Right atrium auricular region (tissue), 2 donors: ENCODE results near the gene SPATA7. TPM values are rescaled to one million over a fixed set of nuclear protein-coding genes. Genes with fewer than 3 reads are reported as not detected.

Source experiments
- DNase-seq: peaks from one replicate; pipeline ENCODE4 v3.0.0-alpha.2; 2019; ENCODE audit warnings: low spot score
- H3K27ac ChIP-seq, 2 donors: fragments of 200-600 bp; sonication (generic); 1 replicate in 1 of 2; 2 replicates in 1 of 2; pipeline ENCODE4 v1.5.1; 2016 to 2019
- H3K27me3 ChIP-seq, 2 donors: fragments of 200-600 bp; sonication (generic); one replicate each; pipeline versions ENCODE4 v1.5.1 to v1.6.0; 2017 to 2019
- H3K36me3 ChIP-seq: fragments of 200-600 bp; sonication (generic); one replicate; pipeline ENCODE4 v1.5.1; 2016
- H3K4me1 ChIP-seq, 2 donors: fragments of 200-600 bp; sonication (generic); one replicate each; pipeline versions ENCODE4 v1.5.1 to v1.6.0; 2017 to 2019
- H3K4me3 ChIP-seq, 2 donors: fragments of 200-600 bp; sonication (generic); 1 replicate in 1 of 2; 2 replicates in 1 of 2; pipeline ENCODE4 v1.5.1; 2017 to 2019; ENCODE audit warnings: mild to moderate bottlenecking in 1 of 2, moderate library complexity in 1 of 2
- H3K9me3 ChIP-seq, 2 donors: fragments of 200-600 bp; sonication (generic); one replicate each; pipeline ENCODE4 v1.5.1; 2019
- total RNA-seq, 2 donors: library from RNA; depleted of rRNA; stranded (reverse); fragments of >200 nt; gene quantifications; one replicate each; pipeline ENCODE4 v1.1.0, GENCODE V29; 2016
- TF ChIP-seq, protein P1 (sequence below), 2 donors: fragments of 200-600 bp; sonication (generic); IDR thresholded peaks; one replicate each; pipeline ENCODE4 v1.5.1; 2019; ENCODE audit warnings: antibody characterized with exemption in 2 of 2

The SPATA7 gene
- total RNA-seq, 2 donors from 2014 or later, result 22.7 to 23.9 TPM

DNA sequence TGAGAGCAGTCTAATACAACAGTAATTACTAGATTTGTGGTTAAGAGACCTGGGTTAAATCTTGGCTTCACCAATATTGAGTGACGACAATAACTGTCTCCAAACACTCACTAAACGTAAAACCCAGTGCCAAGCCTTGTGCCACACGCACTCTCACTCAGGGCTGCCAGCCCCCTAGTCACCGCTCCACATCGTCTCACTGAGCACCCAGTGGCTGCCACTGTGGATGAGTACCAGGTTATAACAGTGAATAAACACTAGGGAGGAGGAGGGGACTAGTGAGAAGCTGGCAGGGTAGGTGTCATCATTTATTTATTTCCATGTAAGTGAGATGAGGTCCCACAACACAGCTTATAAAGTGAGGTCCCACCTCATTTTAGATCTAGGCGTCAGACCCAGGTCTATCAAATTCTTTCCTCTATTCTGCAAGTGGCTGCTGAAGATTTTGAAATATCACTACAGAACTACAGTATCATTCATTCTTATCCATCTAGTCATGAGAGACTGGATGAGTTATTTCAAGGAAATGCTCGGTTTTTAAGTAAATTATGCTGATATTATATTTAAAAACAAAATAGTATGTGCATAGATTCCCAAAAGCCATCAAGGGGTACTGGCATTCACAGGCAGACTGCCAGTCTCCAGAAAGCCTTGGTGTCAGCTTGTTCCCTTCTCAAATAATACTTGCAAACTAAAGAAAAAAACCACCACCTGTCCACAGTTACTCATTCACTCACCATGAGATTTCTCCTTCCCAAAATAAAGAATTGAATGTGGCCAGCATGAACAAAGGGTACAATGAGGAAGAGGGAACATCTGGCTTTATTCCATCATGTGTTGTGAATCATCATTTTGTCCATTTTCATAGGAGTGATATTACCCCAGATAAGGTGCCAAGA is 85.3 kb downstream of the SPATA7 start:
- DNase-seq, result no peak
- Histone ChIP-seq H3K4me3 (no peak overlapping the region), H3K9me3 (no peaks in the 10 kb centered on the region), H3K4me1 (no peaks in the 10 kb centered on the region), H3K36me3 (peaks cover 50% of the 10 kb centered on the region), H3K27ac (no peak overlapping the region), H3K27me3 (no peaks in the 10 kb centered on the region)
- TF ChIP-seq, protein P1, sequence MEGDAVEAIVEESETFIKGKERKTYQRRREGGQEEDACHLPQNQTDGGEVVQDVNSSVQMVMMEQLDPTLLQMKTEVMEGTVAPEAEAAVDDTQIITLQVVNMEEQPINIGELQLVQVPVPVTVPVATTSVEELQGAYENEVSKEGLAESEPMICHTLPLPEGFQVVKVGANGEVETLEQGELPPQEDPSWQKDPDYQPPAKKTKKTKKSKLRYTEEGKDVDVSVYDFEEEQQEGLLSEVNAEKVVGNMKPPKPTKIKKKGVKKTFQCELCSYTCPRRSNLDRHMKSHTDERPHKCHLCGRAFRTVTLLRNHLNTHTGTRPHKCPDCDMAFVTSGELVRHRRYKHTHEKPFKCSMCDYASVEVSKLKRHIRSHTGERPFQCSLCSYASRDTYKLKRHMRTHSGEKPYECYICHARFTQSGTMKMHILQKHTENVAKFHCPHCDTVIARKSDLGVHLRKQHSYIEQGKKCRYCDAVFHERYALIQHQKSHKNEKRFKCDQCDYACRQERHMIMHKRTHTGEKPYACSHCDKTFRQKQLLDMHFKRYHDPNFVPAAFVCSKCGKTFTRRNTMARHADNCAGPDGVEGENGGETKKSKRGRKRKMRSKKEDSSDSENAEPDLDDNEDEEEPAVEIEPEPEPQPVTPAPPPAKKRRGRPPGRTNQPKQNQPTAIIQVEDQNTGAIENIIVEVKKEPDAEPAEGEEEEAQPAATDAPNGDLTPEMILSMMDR (IDR thresholded peaks at IDR 0.05), result no peak

DNA sequence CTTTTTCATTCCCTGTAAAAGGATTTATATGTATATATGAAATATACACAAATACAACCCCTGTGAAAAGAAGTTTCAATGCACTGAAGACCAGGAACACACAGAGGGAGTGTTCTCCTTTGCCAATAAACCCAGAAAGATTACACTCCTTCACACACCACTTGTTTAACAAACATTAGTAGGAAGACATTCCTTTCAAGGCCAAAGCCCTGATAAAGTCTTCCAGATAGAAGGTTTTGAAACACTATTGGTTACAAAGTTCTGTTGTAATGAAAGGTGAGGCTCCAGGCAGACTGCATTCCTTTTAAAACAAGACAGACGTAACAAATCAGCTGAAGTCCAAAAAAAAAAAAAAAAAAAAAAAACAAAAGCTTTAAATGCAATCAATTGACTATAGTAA is 88.3 kb downstream of the SPATA7 start:
- H3K9me3 ChIP-seq, result no peaks in the 10 kb centered on the region
- H3K4me3 ChIP-seq, result no peak overlapping the region
- peaks cover 58% of the 10 kb centered on the region for H3K36me3 ChIP-seq
- no peak for DNase-seq
- TF ChIP-seq, protein P1 (IDR thresholded peaks at IDR 0.05), result no peak
- no peaks in the 10 kb centered on the region for H3K27me3 ChIP-seq
- H3K27ac ChIP-seq, result no peak overlapping the region
- peaks cover 0 to 8% of the 10 kb centered on the region in 2 donors for H3K4me1 ChIP-seq

DNA sequence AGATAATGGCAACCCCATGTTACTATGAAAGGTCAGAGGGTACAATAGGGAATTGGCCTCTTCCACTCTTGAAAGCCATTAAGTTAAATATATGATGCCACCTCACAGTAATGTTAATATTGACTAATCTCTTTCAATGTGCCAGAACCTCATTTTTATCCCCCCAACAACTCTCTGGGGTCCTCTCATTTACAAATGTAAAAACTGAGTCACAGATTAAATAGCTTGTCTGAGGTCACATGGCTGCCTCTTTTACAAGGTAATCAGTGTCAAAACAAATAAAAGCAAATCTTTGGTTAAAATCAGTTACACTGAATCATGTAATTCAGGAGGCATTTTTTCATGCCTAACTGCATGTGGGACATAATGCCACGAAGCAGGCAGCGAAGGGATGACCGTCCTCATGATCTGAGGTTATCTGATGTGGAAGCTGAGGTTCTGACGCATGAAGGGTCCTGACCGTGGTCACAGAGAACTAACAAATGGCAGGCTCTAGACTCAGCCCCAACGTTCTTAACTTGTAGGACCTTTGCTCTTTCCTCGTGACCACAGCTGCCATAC is 90.8 kb downstream of the SPATA7 start:
- Histone ChIP-seq H3K9me3 (no peaks in the 10 kb centered on the region), H3K4me3 (no peak overlapping the region), H3K27me3 (no peaks in the 10 kb centered on the region), H3K36me3 (peaks cover 66% of the 10 kb centered on the region), H3K27ac (peak overlapping the region; percentile 32 to 50), H3K4me1 (peaks cover 0 to 18% of the 10 kb centered on the region in 2 donors)
- no peak for DNase-seq
- TF ChIP-seq, protein P1 (IDR thresholded peaks at IDR 0.05), result no peak

DNA sequence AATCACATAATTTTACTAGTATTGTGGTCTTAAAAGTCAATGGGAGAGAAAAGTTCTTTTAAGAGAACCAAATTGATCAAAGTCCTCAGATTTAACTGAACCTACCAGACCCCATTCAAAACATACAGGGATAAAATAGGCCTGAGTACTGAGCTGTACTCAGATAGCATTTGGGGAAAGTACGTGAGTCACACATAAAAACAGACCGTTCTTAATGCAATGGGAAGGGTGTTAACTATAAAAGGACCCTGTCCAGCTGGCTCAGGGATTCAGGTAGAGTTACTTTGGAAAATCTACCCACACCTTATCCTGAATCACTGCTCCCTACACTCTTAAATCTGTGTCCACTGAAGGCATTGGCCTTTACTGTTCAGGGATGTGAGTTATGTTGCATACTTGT is 91.4 kb downstream of the SPATA7 start:
- Histone ChIP-seq H3K4me3 (no peak overlapping the region), H3K4me1 (peaks cover 0 to 23% of the 10 kb centered on the region in 2 donors), H3K36me3 (peaks cover 61% of the 10 kb centered on the region), H3K9me3 (no peaks in the 10 kb centered on the region), H3K27ac (peak overlapping the region; percentile 32 to 50), H3K27me3 (no peaks in the 10 kb centered on the region)
- DNase-seq, result no peak
- TF ChIP-seq, protein P1 (IDR thresholded peaks at IDR 0.05), result no peak

DNA sequence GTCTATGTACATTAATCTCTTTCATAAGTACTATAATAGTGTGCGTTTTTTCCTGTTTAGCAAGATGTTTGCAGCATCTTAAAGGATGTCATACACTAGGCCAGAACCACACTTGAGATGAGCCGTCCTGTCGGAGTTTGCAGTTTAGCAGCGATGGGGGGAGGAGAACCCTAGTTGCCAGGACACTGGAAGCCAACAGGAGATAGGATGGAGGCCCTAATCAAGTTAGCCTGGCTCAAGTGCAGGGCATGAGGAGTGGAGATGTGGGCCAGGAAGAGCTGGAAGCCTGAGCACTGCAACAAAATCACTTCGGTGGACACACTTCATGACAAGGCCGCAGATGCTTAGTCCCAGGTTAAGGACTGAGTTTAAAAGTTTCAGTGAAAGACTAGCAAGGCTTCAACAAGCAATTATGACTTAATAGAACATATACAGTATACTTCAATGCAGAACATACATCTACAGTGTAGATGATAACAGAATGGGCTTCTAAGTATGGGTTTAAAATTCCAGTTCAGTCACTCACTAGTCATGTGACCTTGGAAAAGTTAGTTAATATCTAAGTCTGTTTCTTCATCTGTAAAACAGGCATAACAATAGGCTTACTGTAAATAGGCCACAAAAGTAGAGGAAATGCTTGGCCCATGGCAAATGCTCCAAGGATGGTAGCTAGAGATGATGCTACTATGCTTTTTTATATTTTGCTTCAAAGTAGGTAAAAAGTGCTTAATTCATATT is 92.2 kb downstream of the SPATA7 start:
- Histone ChIP-seq H3K4me3 (no peak overlapping the region), H3K36me3 (peaks cover 52% of the 10 kb centered on the region), H3K4me1 (peaks cover 0 to 32% of the 10 kb centered on the region in 2 donors), H3K27ac (peak overlapping the region; percentile 32 to 50), H3K9me3 (no peaks in the 10 kb centered on the region), H3K27me3 (no peaks in the 10 kb centered on the region)
- TF ChIP-seq, protein P1 (IDR thresholded peaks at IDR 0.05), result no peak
- DNase-seq, result no peak
